ENCODE results near the gene PLXNA2.

PLXNA2 gene

GRCh38 chr1:208093754-208094719 is 150.1 kb downstream of the PLXNA2 start:
- DNase-seq (ENCODE audit: low spot score), result peak; percentile 53

DNA sequence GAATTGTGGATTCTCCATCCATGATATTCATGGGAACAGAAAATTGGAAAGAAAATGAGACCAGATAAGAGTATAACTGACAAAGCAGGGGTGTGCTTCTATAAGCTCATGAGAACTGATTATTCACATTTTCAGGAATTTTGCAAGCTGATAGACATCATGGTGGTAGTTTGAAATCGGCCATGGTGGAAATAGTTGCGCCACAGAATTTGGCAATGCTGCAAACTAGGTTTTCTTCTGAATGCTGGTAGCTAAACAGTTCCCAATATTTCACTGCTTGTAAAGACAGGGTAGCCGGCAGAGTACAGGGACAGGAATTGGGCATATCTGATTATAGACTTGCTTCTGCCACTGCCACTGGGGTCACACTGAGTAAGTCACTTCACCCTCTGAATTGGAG is 151.1 kb downstream of the PLXNA2 start:
- DNase-seq (ENCODE audit: low spot score), result no peak

DNA sequence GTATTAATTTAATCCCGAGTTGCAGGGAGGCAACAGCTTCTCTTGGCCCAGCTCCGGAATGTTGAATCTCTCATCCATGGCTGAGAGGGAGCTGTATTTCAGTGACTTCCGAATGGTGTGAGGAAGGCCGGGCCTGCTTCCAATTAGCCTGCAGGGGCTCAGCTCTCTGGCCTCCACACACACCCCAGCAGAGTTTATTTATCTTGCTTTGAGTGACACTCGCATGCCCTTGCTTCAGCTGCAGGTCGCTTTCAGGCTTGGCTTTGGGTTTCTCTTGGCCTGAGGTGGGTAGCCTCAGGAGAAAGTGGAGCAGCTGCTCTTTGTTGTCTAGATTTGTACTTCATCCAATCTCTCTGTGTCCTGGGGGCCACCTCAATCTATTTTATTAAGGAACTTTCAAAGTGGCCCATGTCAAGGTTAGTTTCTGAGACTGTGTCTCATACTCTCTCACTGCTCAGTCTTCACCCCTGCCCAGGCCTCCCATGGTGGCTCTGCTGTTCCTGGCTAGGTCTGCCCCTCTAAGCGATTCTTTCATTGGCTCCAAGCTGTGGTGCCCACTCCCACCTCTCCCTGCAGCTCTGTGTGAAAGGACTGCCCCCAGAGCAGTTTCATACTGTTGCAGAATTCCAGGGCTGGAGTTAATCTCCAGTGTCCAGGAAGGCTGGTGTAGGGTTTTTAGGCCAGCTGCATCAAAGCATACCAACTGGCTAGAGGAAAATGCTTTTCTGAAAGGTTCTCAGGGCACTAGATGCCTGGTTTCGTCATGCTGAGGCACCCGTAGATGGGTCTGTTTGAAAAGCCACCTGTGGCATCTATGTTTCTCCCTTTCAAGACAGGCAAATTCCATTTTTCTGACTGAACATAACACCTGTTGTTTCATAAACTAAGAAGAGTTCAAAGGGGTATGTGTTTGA is 153.5 kb downstream of the PLXNA2 start:
- no peak for DNase-seq (ENCODE audit: low spot score)

DNA sequence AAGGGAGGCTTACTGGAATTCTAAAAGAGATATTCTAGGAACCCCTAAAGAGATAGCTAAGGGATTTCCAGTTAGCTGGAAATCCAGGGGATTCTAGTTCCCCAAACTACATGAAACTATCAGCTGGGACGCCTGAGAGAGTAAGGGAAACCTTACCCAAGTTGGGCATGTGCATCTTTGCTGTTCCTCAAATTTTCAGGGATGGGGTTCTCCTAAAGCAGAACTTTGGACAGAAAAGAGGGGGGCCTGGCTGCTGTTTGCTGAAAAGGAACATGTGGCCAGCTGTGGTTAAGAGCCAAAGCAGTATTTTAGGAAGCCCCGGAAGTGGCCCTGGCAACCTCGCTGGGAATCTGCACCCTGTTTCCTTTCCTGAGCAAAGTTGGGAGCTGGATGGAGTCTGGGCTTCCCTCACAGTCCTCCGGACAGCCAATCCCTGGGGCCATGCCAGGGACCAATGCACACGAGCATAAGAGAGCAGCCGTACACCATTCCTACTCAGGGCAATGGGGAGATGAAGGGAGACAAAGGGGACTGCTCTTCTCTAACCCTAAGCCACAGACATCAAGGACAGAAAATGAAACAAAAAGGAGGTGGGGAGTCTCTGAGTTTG is 154.3 kb downstream of the PLXNA2 start:
- no peak for DNase-seq (ENCODE audit: low spot score)

DNA sequence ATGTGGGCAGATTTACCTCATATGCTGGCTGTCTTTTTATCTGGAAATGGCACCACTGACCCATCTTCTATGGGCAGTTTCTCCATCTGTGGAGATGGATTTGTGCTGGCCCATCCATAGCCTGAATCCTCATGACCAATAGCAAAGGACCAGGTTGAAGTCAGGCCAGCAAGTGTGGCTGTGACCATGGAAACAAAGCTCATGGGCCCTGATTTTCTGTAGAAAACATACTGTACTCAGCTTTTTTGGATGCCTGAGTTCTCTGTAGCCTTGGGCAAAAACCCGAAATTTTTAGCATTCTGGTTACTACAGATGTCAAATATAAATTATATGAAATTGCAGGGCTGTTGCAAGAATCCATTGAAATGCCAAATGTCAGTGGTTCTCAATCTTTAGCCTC is 155.0 kb downstream of the PLXNA2 start:
- no peak for DNase-seq (ENCODE audit: low spot score)

DNA sequence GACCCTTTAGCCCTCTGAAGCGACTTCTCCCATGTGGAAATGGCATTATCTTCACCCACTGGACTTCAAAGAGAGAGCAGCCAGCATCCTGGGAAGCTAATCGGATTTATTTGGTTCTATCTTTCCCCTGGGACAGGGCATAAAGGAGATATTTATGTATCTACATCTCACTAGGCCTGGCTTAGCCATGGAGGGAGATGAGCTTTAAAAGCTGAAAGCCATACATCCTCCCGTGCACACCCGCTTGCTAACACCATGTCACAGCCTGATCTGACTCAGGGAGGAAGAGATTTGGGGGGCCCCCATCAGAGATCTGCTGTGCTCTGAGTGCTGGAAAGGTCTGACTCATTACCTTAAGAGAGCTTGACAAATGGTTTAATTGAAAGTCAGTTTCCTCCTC is 155.9 kb downstream of the PLXNA2 start:
- peak; percentile 51 for DNase-seq (ENCODE audit: low spot score)

GRCh38 chr1:208085655-208086515 is 158.3 kb downstream of the PLXNA2 start:
- DNase-seq (ENCODE audit: low spot score), result no peak

DNA sequence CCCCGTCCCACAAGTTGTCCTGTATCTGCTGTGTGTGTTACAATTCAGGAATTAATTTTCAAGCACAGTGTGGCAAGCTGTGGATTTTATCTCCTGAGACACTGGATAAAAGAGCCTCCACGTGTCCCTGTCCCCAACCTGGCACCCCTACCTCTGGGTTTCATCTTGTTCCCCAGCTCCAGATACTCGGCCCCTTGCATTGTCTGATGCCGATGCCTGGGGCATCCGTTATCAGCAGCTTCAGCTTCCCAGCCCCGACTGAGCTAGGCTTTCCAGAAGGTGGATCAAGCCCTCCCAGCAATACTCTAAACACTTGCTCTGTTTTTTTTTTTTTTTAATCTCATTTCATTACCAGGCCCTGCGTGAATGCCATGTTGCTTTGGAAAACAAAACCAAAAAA is 159.4 kb downstream of the PLXNA2 start:
- no peak for DNase-seq (ENCODE audit: low spot score)

- DNase-seq (ENCODE audit: low spot score), result no peak
Measured at GRCh38 chr1:208084220-208084619, 160.0 kb downstream of the PLXNA2 start.

- DNase-seq (ENCODE audit: low spot score), result no peak
Measured at GRCh38 chr1:208083715-208084085, 160.5 kb downstream of the PLXNA2 start.

- peak; percentile 68 for DNase-seq (ENCODE audit: low spot score)
Measured at GRCh38 chr1:208083016-208083714, 161.0 kb downstream of the PLXNA2 start.

GRCh38 chr1:208081972-208082371 is 162.2 kb downstream of the PLXNA2 start:
- DNase-seq (ENCODE audit: low spot score), result no peak

DNA sequence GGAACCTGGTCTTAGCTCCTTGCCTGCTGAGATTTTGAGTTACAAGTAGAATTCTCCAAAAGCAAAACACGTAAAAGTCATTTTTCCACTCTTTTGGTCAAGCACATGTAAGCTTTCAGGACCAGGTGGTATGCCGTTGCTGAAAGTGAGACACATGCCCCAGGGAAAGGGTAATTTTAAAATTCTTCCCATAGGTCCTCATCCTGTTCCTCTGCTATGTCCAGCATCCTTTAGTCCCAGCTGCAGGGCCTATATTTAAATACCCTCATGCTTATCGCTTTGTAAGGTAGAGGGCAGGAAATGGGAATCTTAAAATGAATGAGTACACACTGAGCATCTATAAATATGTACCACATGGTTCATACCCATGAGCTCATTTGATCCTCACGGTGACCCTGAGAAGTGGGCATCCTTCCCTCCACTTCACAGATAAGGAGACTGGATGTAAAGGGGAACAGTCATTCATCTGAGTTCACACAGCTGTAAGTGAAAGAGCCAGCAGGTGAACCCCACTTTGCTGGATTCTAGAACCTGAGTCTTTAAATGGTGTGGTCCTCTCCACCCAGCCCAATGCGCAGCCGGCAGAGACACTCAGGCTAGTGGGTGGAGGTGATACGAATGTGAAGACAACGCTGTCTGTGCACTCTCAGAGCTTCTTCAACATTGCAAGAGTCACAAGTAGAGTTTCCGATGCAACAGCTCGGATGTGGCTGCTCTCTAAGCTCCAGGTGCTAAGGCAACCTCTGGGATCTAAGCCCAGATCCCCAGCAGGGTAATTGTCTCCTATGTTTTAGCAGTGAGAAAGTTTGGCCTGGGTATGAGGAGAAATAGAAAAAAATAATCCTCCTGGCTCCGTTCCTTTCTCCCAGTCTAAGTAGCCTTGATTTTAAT is 163.5 kb downstream of the PLXNA2 start:
- no peak for DNase-seq (ENCODE audit: low spot score)

- no peak for DNase-seq (ENCODE audit: low spot score)
Measured at GRCh38 chr1:208079161-208079560, 165.0 kb downstream of the PLXNA2 start.

GRCh38 chr1:208078752-208079151 is 165.4 kb downstream of the PLXNA2 start:
- no peak for DNase-seq (ENCODE audit: low spot score)

DNA sequence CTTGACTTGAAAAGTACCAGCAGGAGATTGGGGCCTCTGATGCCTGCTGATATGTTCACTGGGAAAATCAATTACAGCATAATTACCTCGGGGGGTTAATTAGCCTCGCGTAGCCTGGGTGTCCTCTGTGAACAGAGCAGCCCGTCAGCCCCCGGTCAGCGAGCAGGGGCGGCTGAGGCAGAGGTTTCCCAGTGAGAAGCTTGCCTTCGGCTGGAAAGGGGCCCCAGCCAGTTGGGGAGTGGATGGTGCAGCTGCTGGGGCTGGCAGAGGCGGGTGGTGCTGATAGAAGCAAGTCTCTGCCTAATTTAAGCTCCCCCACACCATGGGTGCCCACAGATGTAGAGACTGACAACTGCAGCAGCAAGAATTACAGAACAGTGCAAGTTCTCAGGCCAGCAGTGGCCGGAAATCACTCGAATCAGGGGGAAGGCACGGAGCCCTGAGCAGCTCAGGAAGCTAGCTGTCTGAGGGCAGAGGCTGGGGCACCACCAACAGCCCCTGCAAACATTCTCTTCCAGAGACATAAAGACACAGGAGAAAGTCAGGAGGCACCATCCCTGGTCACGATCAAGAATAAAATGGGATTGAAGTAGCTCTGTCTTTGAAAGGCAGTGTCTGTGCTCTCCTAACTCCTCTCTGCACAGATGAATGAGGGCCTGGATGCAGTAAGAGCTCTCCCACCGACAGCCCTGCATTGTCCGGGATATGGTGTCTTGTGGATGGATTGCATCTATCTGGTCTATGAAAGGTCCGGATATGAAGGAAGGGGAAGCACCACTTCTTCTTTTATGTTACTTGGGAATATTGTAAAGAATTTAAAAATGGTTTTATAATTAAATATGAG is 166.7 kb downstream of the PLXNA2 start:
- peak; percentile 54 for DNase-seq (ENCODE audit: low spot score)

- DNase-seq (ENCODE audit: low spot score), result no peak
Measured at GRCh38 chr1:208074353-208074752, 169.8 kb downstream of the PLXNA2 start.

DNA sequence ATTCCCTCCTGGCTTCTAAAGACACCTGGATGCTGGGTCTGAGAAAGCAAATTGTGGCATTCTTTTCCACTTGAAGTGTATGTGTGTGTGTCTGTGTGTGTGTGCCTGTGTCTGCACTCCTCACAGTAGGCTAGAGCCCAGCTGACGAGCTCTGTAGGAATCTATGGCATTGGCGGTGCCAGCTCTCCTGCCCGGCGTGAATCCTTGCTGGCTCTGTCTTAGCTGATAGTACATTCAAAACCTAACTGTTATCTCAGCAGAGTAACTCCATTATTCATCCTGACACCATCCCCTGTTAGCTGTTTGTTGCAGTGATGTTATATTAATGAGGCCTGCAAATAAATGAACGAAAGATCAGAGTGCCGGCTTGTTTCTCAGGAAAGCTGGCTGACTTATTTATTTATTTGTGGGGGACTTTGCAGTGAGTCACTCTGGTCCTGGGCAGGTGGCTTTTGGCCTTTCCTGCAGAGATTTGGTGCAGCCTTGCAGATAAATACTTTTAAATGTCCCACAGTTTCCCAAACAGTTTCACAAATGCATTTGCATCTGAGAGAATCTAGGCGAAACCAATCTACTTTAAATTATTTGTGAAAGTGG is 172.7 kb downstream of the PLXNA2 start:
- no peak for DNase-seq (ENCODE audit: low spot score)

All from SK-N-DZ (cell line).